ENCODE data around the gene LRRC4C.

DNA sequence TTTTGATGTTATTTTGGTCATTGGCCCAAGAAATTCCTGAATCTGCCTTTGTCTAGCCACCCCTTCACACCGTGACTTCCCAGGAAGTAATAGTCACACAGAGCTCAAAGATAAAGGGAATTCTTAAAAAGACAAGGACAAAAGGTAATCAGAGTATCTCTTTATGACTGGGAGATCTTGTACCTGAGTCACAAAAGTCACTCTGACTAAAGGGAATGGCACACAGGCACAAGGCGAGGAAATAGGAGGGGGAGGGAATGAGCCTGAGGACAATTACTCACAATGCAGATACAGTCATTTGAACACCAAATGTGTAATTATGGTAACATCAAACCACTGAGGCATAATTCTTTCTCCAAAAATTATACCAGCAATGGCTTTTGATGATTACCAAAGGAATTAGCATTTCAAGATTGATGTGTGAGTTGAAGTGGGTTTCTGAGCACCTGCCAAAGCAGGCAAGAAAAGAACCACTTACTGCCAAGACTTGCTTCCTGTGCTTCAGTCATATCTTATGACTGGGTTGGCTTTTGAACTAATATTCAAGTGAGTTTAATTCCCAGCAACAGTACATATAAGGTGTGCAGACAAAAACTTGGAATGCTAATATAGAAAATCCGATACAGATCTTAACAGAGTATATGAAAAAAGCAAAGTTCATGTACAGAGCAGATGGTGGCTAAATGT lies 856.4 kb downstream of the LRRC4C start:
- TF ChIP-seq CTCF (conservative IDR thresholded peaks at IDR 0.05 in 1 of 2, IDR thresholded peaks at IDR 0.05 in 1 of 2; ENCODE audit: low read depth in 1 of 2, low read length in 2 of 2) (no peak), EZH2 (IDR thresholded peaks at IDR 0.05; ENCODE audit: low read length, missing control alignments) (no peak)

Measured in fibroblast of lung (primary cell).